ENCODE data around the gene SLC30A7. TPM values are rescaled to one million over a fixed set of nuclear protein-coding genes. Genes with fewer than 3 reads are reported as not detected.

Gene SLC30A7
- total RNA-seq, 1 experiment from 2014 or later: 66.6 TPM

- DNase-seq (ENCODE audit: low read depth): no peak
Observed at GRCh38 chr1:100979631-100980030, 83.7 kb downstream of the SLC30A7 start.

- DNase-seq (ENCODE audit: low read depth): no peak
Observed at GRCh38 chr1:100982793-100983192, 86.9 kb downstream of the SLC30A7 start.

DNA sequence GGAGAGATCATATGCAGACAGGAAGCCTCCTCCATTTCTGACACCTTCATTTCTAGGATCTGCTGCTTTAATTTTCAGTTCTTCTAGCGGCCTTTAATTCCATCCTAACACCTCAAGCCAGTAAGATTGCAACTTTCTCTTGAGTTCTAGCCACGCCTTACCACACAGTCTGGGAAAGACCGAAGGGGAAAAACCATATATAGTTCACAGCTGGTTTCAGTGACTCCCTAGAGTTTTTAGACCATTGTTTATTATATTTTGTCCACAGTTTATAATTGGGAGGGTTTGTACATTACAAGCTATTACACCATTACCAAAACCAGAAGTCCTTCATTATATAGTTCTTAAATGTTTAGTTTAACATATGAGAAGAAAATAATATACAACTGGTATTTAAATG is 92.2 kb downstream of the SLC30A7 start:
- no peak for DNase-seq (ENCODE audit: low read depth)

GRCh38 chr1:100989306-100990077 is 93.6 kb downstream of the SLC30A7 start:
- DNase-seq (ENCODE audit: low read depth): peak; percentile 90

- DNase-seq (ENCODE audit: low read depth): no peak
Observed at GRCh38 chr1:100995198-100995988, 99.5 kb downstream of the SLC30A7 start.

DNA sequence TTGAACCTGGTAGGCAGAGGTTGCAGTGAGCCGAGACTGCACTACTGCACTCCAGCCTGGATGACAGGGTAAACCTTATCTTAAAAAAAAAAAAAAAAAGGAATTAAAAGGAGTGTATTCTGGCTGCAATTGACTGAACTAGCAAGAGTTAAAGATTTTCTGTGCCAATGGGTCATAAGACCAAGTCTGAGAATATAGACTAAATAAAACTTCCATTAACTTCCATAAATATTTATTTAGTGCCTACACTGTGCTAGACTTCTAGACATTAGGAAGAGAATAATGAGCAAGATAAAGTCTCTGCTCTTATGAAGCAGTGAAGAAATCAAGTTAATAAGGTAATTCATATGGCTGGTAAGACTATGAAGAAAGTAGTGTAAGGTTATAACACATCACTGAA is 102.5 kb downstream of the SLC30A7 start:
- no peak for DNase-seq (ENCODE audit: low read depth)

DNA sequence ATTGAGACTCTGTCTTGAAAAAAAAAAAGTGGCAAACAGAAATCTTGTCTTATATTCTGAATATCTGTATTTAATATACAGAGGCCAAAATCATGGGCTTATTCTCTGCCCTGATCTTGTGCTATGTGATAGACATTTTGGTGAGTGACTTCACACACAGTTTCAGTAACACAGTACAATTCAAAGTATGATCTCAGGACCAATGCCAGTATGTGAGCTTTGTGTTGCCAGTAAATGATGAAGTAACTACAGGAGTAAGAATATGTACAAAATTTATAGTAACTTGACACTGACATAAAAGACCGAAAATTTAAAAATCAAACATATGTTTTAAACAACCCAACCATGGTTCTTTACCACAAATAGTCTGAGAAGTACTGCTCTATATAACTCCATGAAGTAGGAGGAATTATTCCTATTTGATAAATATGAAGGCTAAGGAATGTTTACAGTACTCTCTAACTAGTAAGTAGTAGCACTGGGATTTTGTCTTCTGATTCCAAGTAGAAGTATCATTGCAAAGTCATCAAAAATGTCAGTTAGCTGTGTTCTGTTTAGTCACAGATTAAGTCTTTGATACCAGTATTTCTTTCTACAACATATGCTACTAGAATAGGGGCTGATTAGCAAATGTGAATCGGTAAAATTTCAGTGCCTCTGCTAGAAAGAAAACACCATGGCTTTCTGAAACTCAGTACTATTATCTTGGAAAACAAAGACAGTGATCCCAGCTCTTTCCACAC is 104.4 kb downstream of the SLC30A7 start:
- DNase-seq (ENCODE audit: low read depth): no peak

DNA sequence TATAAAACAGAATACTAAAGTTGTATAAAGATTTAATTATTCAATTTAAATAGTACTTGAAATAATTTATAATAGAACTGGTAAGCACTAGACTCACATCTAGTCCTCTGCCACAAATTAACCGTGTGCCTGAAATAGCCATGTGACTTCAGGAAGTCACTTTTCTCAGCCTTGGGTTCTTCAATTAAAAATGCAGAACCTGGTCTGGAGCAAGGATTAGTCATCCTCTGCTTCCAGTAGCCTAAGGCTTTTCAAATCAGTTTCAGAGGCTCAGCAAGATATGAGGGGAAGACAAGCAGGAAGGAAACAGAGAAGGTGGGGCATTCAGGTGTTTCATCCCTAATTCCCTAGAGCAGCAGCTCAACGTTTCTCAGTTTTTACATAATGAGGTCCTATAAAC is 106.7 kb downstream of the SLC30A7 start:
- DNase-seq (ENCODE audit: low read depth): peak; percentile 88

DNA sequence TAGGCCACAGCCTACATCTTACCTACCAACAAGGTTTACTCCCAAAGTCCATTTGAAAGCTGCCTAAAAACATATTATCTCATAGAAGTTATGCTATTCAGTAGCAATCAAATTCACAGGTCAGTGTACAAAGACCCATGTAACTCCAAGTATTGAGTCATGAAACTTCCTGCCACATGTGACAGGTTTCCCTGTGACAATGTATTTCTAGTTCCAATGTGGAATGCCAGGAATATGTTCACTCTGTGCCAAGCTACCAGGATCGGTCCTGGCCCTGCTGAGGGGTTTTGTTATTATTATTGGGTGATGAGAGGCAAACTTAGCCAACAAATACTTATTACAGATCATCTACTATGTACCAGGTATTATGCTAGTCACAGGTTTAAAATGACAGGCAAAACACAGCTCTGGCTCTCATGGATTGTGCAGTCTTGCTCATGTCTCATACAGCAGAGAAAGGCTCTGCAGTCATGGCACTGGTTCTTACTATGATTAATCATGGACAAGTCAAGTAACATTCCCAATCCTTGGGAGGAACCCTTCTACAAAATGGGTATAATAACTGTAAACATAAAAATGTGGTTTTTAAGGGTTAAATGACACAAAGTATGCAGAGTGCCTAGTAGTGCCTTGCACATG is 107.2 kb downstream of the SLC30A7 start:
- DNase-seq (ENCODE audit: low read depth): peak; percentile 12

GRCh38 chr1:101004061-101004460 is 108.2 kb downstream of the SLC30A7 start:
- DNase-seq (ENCODE audit: low read depth): no peak

GRCh38 chr1:101004670-101005069 is 108.8 kb downstream of the SLC30A7 start:
- DNase-seq (ENCODE audit: low read depth): no peak

- no peak for DNase-seq (ENCODE audit: low read depth)
Observed at GRCh38 chr1:101005183-101005582, 109.3 kb downstream of the SLC30A7 start.

DNA sequence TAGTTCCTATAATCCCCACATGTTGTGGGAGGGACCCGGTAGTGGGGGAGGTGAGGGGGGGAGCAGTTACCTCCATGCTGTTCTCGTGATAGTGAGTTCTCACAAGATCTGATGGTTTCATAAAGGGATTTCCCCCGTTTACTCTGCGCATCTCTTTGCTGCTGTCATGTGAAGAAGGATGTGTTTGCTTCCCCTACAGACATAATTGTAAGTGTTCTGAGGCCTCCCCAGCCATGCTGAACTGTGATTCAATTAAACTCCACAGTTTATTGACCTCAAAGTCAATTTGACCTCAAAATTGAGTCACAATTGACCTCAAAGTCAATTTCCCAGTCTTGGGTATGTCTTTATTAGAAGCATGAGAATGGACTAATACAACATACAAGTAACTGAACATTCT is 110.0 kb downstream of the SLC30A7 start:
- peak; percentile 38 for DNase-seq (ENCODE audit: low read depth)

DNA sequence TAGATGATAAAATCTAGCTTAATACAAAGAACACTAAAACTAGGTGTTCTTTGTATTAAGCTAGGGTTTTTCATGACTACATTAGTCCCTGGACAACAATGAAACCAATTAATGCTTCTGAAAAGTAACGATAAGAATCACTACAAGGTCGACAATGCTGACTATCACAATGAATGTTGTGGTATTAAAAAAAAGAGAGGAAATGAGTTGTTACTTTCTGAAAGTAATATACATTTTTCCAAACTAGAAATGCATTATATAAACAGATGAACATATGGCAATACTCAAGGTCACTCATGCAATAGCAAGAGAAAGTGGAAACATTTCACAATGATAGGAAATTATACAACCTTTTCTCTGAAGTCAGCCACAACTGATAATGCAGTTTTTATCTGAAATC is 110.7 kb downstream of the SLC30A7 start:
- no peak for DNase-seq (ENCODE audit: low read depth)

DNA sequence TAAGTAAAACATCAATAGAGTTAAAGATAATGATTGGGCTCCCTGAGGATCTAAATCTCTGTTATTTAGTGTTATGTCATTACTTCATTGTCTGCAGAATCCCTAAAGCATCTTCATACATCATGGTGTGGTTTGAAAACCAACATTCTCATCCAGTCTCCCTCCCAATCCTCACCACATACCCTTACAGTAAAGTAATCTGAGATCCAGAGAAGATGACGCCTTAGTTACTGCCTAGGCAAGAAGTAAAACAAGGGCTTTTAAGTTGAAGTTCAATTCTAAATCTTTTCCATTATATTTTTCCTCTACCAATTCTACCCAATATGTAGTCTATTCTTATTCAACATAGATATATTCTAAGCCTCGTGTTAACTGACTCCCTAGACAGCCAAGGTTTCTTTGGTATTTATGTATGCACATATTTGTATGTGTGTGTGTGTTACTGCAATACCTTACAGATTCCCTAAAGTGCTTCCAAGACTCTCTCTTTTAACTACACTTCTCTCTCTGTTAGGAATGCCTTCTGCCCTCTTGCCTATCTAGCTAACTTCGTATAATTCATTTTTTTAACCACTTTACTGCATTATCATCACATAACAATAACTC is 112.4 kb downstream of the SLC30A7 start:
- no peak for DNase-seq (ENCODE audit: low read depth)

DNA sequence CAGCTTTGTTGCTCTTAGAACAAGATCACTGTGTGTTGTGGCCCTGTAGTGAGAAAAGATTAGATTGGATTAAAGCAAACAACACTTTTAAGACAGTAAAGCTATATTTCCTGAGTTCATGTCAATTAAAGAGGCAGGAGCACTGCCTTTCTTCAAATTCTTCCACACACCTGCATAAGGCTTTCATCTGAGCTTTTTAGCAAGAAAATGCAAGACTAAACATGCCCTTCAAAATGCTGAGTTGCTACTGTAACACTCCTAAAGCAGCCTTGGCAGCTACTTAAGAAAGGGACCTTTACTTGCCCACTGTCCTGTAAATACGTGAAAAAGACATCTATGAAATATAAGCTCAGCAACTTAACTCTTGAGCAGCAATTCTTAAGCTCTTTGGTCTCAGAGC is 117.9 kb downstream of the SLC30A7 start:
- DNase-seq (ENCODE audit: low read depth): no peak

DNA sequence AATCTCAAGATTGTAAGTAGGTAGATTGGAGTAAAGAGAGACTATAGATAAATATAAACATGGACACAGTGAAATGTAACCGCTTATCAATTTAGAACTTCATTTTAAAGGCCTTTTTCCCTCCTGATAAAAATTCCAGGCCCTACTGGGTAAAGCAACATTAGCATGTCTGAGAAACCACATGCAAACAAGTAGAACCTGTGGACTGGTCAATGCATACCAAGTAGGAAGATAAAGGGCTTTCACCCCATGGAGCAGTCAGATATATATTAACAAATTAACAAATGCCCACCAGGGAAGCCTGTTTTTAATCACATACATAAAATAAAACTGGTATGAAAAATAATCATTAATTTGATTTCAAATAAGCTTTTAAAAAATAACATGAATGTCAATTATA is 121.6 kb downstream of the SLC30A7 start:
- DNase-seq (ENCODE audit: low read depth): no peak

DNA sequence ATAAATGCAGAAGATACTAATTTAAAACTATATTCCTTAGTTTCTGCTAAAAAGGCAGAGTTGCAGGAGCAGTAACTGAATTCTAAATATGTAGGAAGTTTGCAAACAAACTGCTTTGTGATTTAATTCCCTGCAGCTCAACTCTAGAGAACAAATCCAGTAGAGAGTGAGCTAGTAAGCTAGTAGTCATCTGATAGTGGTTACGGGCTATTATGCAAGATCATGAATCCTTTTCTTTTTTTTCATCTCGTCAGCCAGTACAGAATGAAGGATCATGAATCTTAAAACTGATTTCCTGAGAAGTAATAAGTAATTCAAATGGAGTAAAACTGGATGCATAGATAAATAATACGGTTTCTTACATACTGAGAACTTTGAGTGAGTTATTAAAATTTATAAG is 126.4 kb downstream of the SLC30A7 start:
- DNase-seq (ENCODE audit: low read depth): peak; percentile 23

GRCh38 chr1:101025283-101025656 is 129.4 kb downstream of the SLC30A7 start:
- peak; percentile 34 for DNase-seq (ENCODE audit: low read depth)

- peak; percentile 90 for DNase-seq (ENCODE audit: low read depth)
Observed at GRCh38 chr1:101025657-101026429, 130.0 kb downstream of the SLC30A7 start, which contains the start of gene DPH5. DPH5 (minus strand) TSS chr1:101025784; CDS start chr1:101025443, 341 bp downstream.

DNA sequence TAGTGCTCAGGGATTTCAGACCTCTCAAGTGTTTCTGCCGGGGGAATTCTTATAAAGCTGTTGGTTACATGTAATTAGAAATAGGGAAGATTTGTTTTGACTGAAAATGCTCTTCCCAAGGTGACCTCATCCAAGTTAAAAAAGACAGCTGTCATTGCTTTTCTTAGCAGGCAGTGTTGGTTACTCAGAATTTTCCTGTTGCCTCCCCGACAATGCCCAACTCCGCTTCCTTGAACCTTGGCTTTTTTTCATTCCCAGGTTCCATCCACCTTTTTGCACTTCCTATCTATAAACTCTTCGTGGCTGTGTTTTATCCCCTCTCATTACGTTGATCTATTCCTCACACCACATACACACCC is 130.5 kb downstream of the SLC30A7 start:
- DNase-seq (ENCODE audit: low read depth): no peak
